Measurements from ENCODE around the gene MAPRE2.

Gene MAPRE2

DNA sequence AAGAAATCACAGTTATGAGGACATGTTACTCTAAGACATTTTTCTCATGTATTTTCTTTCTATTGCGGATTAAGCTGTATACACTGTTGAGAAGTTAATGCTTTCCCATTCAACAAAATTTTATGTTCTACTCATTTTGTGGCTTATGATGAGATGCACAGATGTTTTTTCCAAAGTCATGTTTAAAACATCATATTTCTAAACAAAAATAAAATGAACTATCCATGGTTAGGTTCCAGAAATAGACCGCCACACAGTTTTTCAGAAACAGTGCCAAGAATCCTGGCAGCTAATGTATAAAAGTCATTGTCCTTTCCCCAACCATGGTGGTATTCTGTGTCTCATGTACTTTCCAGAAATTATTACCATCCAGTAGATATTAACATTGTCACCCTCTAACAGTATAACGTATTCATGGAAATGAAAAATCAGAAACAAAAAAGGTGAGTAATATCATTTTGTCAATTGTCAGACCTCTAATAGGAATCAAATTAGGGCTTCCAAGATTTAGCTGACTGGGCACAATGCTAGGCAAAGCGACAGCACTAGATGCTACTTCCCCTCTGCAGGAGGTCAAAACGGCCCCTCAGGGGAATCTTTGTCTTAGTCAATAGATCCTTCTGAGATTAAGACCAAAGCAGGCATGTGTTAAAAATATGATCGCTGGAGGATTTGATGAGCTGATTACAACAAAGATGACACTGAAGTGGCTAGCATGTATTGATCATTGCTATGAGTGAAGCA lies 145.2 kb downstream of the MAPRE2 start:
- DNase-seq, result no peak

DNA sequence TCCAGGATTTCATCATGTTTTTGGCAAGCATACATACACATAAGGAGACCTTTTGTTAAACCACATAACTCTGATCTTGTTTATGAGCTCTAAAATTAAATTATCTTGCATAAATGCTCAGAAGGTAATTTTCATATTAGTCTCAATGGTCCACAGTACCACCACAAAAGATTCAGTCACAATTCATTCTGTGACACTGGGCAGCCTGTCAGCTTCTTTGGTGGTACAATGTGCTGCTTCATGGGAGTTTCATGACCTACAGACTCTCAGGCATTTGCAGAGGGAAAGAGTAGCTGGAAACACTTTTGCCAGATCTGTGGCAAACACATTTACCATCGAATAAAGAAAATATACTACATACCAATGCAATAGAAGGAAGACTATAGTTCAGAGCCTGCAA lies 148.3 kb downstream of the MAPRE2 start:
- no peak for DNase-seq

DNA sequence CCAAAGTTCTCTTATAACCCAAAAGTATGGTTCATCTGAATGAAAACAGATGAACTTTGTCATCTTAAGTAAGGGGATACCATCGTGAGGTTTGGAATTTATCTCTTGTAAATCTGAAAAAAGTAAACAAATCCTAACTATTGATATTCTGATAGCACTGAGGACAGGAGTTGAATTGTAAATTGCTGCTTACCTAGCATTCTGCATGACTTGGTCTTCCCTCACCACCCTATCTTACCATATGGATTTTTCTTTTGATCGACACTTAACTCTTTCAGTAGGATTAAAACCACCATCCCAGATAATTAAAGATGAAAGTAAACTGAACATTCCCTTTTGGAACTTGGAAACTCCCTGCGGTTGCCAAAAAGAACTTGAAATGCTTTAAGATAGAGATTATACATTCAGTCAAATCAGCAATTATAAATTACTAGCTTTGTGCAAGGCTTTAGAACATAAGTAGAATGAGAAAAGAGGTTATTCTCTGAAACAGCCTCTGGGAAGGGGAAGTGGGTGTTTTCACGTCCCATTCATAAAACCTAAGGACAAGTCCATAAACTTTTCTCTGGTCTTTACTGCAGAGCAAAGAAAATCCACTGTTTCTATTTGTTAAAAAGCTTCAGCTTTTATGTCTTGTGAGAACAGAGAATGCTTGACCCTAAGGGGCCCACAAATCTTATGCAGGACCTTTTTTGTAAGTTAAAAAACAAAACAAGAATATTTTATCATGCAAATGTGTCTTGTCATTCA lies 149.9 kb downstream of the MAPRE2 start:
- no peak for DNase-seq

DNA sequence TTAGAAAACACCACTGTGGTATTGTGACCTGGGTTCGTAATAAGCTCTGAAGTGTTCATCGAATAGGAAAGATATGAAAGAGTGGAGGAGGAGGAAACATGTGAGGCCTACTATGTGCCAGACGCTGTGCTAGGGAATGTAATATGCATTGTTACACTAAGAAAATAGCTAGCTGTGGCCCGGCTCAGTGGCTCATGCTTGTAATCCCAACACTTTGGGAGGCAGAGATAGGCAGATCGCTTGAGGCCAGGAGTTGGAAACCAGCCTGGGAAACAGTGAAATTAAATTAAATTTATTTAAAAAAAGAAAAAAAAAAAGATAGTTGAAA lies 150.4 kb downstream of the MAPRE2 start:
- DNase-seq, result no peak

DNA sequence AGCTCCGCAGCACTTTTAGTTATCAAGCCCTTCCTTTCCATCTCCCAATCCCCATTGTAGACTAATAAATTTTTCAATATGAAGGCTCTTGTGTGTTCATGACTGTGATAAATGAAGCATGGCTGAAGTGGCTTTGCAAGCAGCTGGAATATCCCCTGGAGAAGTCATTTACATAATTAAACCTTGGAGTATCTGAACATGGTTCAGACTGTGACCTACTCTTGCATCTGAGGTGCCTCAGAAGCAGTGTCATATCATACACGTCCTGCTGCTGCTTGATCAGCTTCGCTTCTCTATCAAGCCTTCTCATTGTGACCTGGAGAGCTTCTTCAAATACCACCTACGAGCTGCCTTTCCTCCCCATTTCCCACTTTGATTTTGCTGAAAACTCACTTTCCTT lies 151.2 kb downstream of the MAPRE2 start:
- peak; percentile 12 for DNase-seq
